B cell (primary cell): ENCODE results near the gene RSPRY1. TPM values are rescaled to one million over a fixed set of nuclear protein-coding genes. Genes with fewer than 3 reads are reported as not detected.

Experiments used
- ATAC-seq: fragments of 200-7000 bp; cut with Tn5 transposase; one replicate; pipeline ENCODE4 v1.10.0; 2021; ENCODE audit warnings: low read depth, mild to moderate bottlenecking, moderate number of reproducible peaks, moderate library complexity
- CTCF ChIA-PET: fragments of 350-600 bp; sonication (Branson Sonifier 250); formaldehyde crosslinking; loops from one replicate; lab custom pipeline; 2021; ENCODE audit warnings: antibody characterized with exemption, inconsistent platforms; lab: Charles Lee
- POLR2A ChIA-PET: fragments of 350-600 bp; sonication (Branson Sonifier 250); formaldehyde crosslinking; loops from one replicate; lab custom pipeline; 2021; ENCODE audit warnings: antibody characterized with exemption; lab: Charles Lee
- DNase-seq: peaks from one replicate; pipeline ENCODE4 v3.0.0; 2013
- H2AFZ ChIP-seq: 2 replicates; pipeline ENCODE4 v1.6.1; 2012; ENCODE audit warnings: mild to moderate bottlenecking, low read depth, low read length; ENCODE audit not compliant: insufficient read depth, poor library complexity, severe bottlenecking
- H3K27ac ChIP-seq, 2 donors: 1 replicate in 1 of 2; 2 replicates in 1 of 2; pipeline ENCODE4 v1.5.1; 2012 to 2013; ENCODE audit warnings: low read length in 2 of 2, mild to moderate bottlenecking in 2 of 2, moderate library complexity in 1 of 2
- H3K27me3 ChIP-seq, 4 experiments: fragments of 200-600 bp in 1 of 4; sonication (generic) in 1 of 4; replicated peaks in 1 of 4; 1 replicate in 2 of 4; 2 replicates in 2 of 4; pipeline versions ENCODE4 v1.6.1 to v1.7.0; 2013 to 2016; ENCODE audit warnings: low read length in 3 of 4, mild to moderate bottlenecking in 2 of 4, mixed read lengths in 1 of 4, moderate library complexity in 1 of 4; ENCODE audit not compliant: insufficient read depth in 4 of 4, control insufficient read depth in 3 of 4; ENCODE audit errors: control extremely low read depth in 1 of 4
- H3K36me3 ChIP-seq, 2 experiments: replicated peaks in 1 of 2; 1 replicate in 1 of 2; 2 replicates in 1 of 2; pipeline versions ENCODE4 v1.6.1 to v1.7.1; 2013; ENCODE audit warnings: low read length in 1 of 2; ENCODE audit not compliant: insufficient read depth in 2 of 2, control insufficient read depth in 1 of 2; ENCODE audit errors: control extremely low read depth in 1 of 2, extremely low read depth in 1 of 2
- H3K4me1 ChIP-seq, 2 donors: fragments of 200-600 bp in 1 of 2; sonication (generic) in 1 of 2; 1 replicate in 1 of 2; 2 replicates in 1 of 2; pipeline versions ENCODE4 v1.5.1 to v1.6.1; 2013 to 2017; ENCODE audit warnings: low read length in 2 of 2; ENCODE audit not compliant: control insufficient read depth in 2 of 2, insufficient read depth in 2 of 2
- H3K4me2 ChIP-seq: replicated peaks from 2 replicates; pipeline ENCODE3; 2012; ENCODE audit warnings: mild to moderate bottlenecking, low read depth, low read length; ENCODE audit not compliant: poor library complexity, severe bottlenecking
- H3K4me3 ChIP-seq, 5 experiments: fragments of 200-600 bp in 1 of 5; sonication (generic) in 1 of 5; 1 replicate in 3 of 5; 2 replicates in 2 of 5; pipeline versions ENCODE4 v1.5.1 to v1.7.0; 2011 to 2016; ENCODE audit warnings: low read length in 4 of 5, mild to moderate bottlenecking in 4 of 5, low read depth in 2 of 5, control low read depth in 1 of 5, moderate library complexity in 1 of 5; ENCODE audit not compliant: insufficient read depth in 1 of 5; ENCODE audit errors: control extremely low read depth in 1 of 5, extremely low read depth in 1 of 5
- H3K79me2 ChIP-seq: fragments of 200-600 bp; sonication (generic); one replicate; pipeline ENCODE4 v1.6.0; 2016; ENCODE audit warnings: low read length; ENCODE audit not compliant: control insufficient read depth, insufficient read depth
- H3K9ac ChIP-seq: fragments of 200-600 bp; sonication (generic); 2 replicates; pipeline ENCODE4 v1.6.1; 2017; ENCODE audit warnings: mild to moderate bottlenecking, low read length, moderate library complexity
- H3K9me3 ChIP-seq, 3 donors: one replicate each; pipeline versions ENCODE4 v1.6.1 to v1.7.1; 2013; ENCODE audit warnings: low read length in 2 of 3; ENCODE audit not compliant: control insufficient read depth in 2 of 3, insufficient read depth in 1 of 3; ENCODE audit errors: control extremely low read depth in 1 of 3
- H4K20me1 ChIP-seq: 2 replicates; pipeline ENCODE4 v1.6.0; 2012; ENCODE audit warnings: mild to moderate bottlenecking, low read length; ENCODE audit not compliant: insufficient read depth, control insufficient read depth, poor library complexity, severe bottlenecking
- H3K27ac Mint-ChIP-seq: one replicate; pipeline ENCODE4 v1.8.0; 2021; ENCODE audit warnings: mixed read lengths
- H3K27me3 Mint-ChIP-seq: one replicate; pipeline ENCODE4 v1.8.0; 2021; ENCODE audit warnings: mixed read lengths
- H3K4me1 Mint-ChIP-seq: one replicate; pipeline ENCODE4 v1.8.0; 2021; ENCODE audit warnings: mixed read lengths
- H3K4me3 Mint-ChIP-seq: one replicate; pipeline ENCODE4 v1.8.0; 2021; ENCODE audit warnings: mixed read lengths
- H3K9me3 Mint-ChIP-seq: one replicate; pipeline ENCODE4 v1.8.0; 2022; ENCODE audit warnings: mixed read lengths; ENCODE audit not compliant: insufficient read depth
- EZH2 ChIP-seq: IDR thresholded peaks from 2 replicates; pipeline ENCODE4 v1.6.1; 2012; ENCODE audit warnings: borderline replicate concordance, low read depth, mild to moderate bottlenecking, moderate library complexity, low read length; ENCODE audit not compliant: insufficient read depth, poor library complexity, severe bottlenecking
- WGBS: methylation state at CpG from one replicate; pipeline ENCODE4 v1.1.5; 2013; ENCODE audit warnings: missing lambda C conversion rate; ENCODE audit not compliant: insufficient coverage; 5-methylcytosine and 5-hydroxymethylcytosine counted together
- intact Hi-C: fragments of 100-400 bp; cut with micrococcal nuclease; formaldehyde crosslinking; loops from one replicate; pipeline ENCODE4 v1.10.0; 2022
- polyA plus RNA-seq: library from polyadenylated mRNA; depleted of rRNA; stranded (reverse); fragments of >200 nt; gene quantifications from 2 replicates; pipeline ENCODE4 v1.2.3, GENCODE V29; 2012
- total RNA-seq, 2 donors: library from RNA; stranded (reverse); fragments of 120-200 nt in 1 of 2; gene quantifications; 1 replicate in 1 of 2; 2 replicates in 1 of 2; pipeline versions ENCODE4 v1.2.3 to v1.2.4, GENCODE V29; 2013 to 2022
- TF ChIP-seq, protein P1 (sequence below): fragments of 200-600 bp; IDR thresholded peaks from one replicate; pipeline ENCODE4 v1.8.0; 2022; ENCODE audit warnings: antibody characterized with exemption, mild to moderate bottlenecking

Gene RSPRY1
- total and polyA plus RNA-seq, 2 donors (not counting 1 experiment from before 2014, with no cell fraction given) = 9.6 to 38.4 TPM

DNA sequence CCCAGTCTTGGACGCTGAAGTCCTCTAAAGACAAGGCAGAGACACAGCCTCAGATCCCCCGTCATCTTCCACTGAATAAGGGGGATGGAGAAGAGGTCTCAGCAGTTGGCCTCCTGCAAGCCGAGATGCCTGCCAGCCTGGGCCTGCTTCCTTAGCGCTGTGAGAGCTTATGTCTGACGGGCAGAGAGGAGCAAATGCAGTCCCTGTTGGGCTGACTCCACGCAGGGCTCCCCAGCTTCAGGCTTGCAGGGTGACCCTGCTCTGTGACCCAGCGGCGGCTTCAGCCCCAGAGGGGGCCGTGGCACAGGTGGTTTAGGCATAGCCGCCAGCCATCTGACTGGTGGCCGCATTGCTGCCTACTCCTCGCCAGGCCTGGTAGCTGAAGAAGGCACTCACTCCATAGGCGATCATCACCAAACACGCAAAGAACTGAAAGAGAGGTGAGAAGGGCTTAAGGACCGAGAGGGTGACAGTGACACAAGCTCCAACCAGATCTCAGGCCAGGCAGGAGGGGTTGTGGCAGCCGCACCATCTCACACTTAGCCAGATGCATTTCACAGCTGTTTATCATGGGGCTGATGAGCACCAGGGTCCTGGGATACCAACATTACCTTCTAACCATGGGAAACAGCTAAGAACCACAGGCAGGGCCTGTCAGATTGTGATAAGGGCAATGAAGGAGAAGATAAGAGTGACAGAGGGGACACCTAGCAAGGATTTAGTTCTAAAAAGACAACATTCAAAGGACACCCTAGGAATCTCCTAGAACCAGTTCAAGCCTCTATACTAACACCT is 70.7 kb downstream of the RSPRY1 start:
- Mint-ChIP-seq H3K27ac (no peak overlapping the region), H3K9me3 (no peaks in the 10 kb centered on the region), H3K4me3 (no peak overlapping the region), H3K4me1 (peaks cover 6% of the 10 kb centered on the region), H3K27me3 (no peaks in the 10 kb centered on the region)
- H3K27ac ChIP-seq = no peak overlapping the region
- H3K36me3 ChIP-seq = peaks cover 8 to 26% of the 10 kb centered on the region in 2 experiments
- no peak overlapping the region for H3K4me3 ChIP-seq
- no peak overlapping the region for H2AFZ ChIP-seq
- H3K9ac ChIP-seq = no peak overlapping the region
- peaks cover 0 to 10% of the 10 kb centered on the region in 2 donors for H3K4me1 ChIP-seq
- DNase-seq (no peak), ATAC-seq (no peak)
- no peaks in the 10 kb centered on the region for H3K79me2 ChIP-seq
- no peaks in the 10 kb centered on the region for H3K27me3 ChIP-seq
- H4K20me1 ChIP-seq = no peaks in the 10 kb centered on the region
- no peak for TF ChIP-seq EZH2
- TF ChIP-seq, protein P1, sequence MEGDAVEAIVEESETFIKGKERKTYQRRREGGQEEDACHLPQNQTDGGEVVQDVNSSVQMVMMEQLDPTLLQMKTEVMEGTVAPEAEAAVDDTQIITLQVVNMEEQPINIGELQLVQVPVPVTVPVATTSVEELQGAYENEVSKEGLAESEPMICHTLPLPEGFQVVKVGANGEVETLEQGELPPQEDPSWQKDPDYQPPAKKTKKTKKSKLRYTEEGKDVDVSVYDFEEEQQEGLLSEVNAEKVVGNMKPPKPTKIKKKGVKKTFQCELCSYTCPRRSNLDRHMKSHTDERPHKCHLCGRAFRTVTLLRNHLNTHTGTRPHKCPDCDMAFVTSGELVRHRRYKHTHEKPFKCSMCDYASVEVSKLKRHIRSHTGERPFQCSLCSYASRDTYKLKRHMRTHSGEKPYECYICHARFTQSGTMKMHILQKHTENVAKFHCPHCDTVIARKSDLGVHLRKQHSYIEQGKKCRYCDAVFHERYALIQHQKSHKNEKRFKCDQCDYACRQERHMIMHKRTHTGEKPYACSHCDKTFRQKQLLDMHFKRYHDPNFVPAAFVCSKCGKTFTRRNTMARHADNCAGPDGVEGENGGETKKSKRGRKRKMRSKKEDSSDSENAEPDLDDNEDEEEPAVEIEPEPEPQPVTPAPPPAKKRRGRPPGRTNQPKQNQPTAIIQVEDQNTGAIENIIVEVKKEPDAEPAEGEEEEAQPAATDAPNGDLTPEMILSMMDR = no peak
- intact Hi-C loops = no loop called here
- 98% methylated on average over 13 of the region's 16 CpGs for WGBS
- no peak overlapping the region for H3K4me2 ChIP-seq
- ChIA-PET POLR2A (no interaction called here), CTCF (no interaction called here)
- H3K9me3 ChIP-seq = peaks cover 0 to 6% (median 0%) of the 10 kb centered on the region in 3 donors

DNA sequence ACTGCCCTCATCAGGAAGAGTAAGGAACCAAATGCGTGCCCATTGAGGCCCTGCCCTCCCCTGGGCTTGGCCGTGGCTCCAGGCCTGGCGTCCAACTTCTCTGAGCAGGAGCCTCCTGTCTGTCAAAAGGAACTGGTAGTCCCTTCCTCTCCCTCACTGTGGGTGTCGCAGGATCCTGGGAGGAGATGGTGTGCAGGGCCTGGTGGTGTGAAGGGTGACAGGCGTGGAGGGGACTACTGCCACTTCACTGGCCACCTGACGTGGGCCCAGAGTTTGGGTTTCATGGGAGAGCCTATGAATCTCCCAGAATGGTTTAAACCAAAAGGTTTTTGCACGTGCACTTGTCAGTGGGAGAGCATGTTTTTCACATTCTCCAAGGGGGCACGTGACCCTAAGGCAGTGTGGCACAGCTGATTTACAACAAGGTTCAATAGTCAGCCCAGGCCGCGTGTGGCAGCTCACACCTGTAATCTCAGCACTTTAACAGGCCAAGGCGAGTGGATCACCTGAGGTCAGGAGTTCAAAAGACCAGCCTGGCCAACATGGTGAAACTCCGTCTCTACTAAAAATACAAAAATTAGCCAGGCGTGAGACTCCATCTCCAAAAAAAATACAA is 71.4 kb downstream of the RSPRY1 start:
- WGBS = 97% methylated on average over 11 of the region's 13 CpGs
- no peak overlapping the region for H3K27ac Mint-ChIP-seq

More for the DNA sequence above, 71.4 kb downstream of the RSPRY1 start:
- Histone ChIP-seq H3K4me1 (peaks cover 0 to 10% of the 10 kb centered on the region in 2 donors), H3K27me3 (no peaks in the 10 kb centered on the region), H4K20me1 (no peaks in the 10 kb centered on the region), H3K9me3 (peaks cover 0 to under 1% (median 0%) of the 10 kb centered on the region in 3 donors), H3K36me3 (peaks cover 8 to 18% of the 10 kb centered on the region in 2 experiments), H3K79me2 (no peaks in the 10 kb centered on the region), H3K4me2 (no peak overlapping the region), H3K4me3 (no peak overlapping the region), H2AFZ (no peak overlapping the region), H3K9ac (no peak overlapping the region), H3K27ac (no peak overlapping the region)
- no peak for DNase-seq
- Mint-ChIP-seq H3K27me3 (no peaks in the 10 kb centered on the region), H3K9me3 (no peaks in the 10 kb centered on the region), H3K4me3 (no peak overlapping the region), H3K4me1 (peaks cover 6% of the 10 kb centered on the region)
- no peak for TF ChIP-seq EZH2
- TF ChIP-seq, protein P1 = no peak
- intact Hi-C loops = no loop called here
- POLR2A ChIA-PET = no interaction called here
- CTCF ChIA-PET = no interaction called here
- no peak for ATAC-seq
